ENCODE measurements around the gene LYG1. TPM values are rescaled to one million over a fixed set of nuclear protein-coding genes. Genes with fewer than 3 reads are reported as not detected.
"Not testable (repeated sequence)": the region's sequence is repeated elsewhere in the genome, so short reads cannot be mapped to it uniquely, and the experiment has no call there.

LYG1 gene
- polyA plus RNA-seq (ENCODE audit: insufficient read length in 3 of 3) = 1 to 10 TPM; 3.0 to 6.2 (median 3.6) TPM
- long read RNA-seq, donor 1 = 0 reads
- long read RNA-seq, donor 2 = 0 reads
- long read RNA-seq, donor 3 = 0 reads
- long read RNA-seq, donor 4 = 0 reads
- long read RNA-seq, donor 5 = 0 reads
- long read RNA-seq, donor 6 = 0 reads
- long read RNA-seq, donor 7 = 0 reads
- long read RNA-seq, donor 8 = 0 reads
- long read RNA-seq, donor 9 = 0 reads
- long read RNA-seq, donor 10 = 0 reads
- long read RNA-seq, donor 11, partial matches to known transcripts = 0 of 1 reads
- long read RNA-seq, donor 11, other reads (novel, unspliced or antisense) = 0 of 1 reads
- long read RNA-seq, donor 12, partial matches to known transcripts = 0 of 1 reads
- long read RNA-seq, donor 12, other reads (novel, unspliced or antisense) = 0 of 1 reads
- long read RNA-seq, donor 13 = 0 reads
- long read RNA-seq, donor 14 = 0 reads
- long read RNA-seq, donor 15 = 0 reads
- long read RNA-seq, donor 16 = 0 reads

- DNase-seq (ENCODE audit: extremely low read depth in 1 of 11, low read depth in 9 of 11, low spot score in 4 of 11) = not testable (repeated sequence)
Observed at GRCh38 chr2:99301097-99301496, at the start of gene LYG1. Gene LYG1 (minus strand): TSS chr2:99301197. CDS start chr2:99295670, 5,527 bp downstream.

- DNase-seq (ENCODE audit: extremely low read depth in 1 of 11, low read depth in 9 of 11, low spot score in 4 of 11) = no peak
Observed at GRCh38 chr2:99350194-99350593, 49.2 kb upstream of the LYG1 start.

GRCh38 chr2:99348173-99348572, 47.2 kb upstream of the LYG1 start:
- no peak for DNase-seq (ENCODE audit: extremely low read depth in 1 of 11, low read depth in 9 of 11, low spot score in 4 of 11)

- no peak for DNase-seq (ENCODE audit: extremely low read depth in 1 of 11, low read depth in 9 of 11, low spot score in 4 of 11)
Observed at GRCh38 chr2:99346218-99346617, 45.2 kb upstream of the LYG1 start.

GRCh38 chr2:99345446-99345845, 44.4 kb upstream of the LYG1 start:
- DNase-seq (ENCODE audit: extremely low read depth in 1 of 11, low read depth in 9 of 11, low spot score in 4 of 11) = not testable (repeated sequence)

GRCh38 chr2:99342536-99342935, 41.5 kb upstream of the LYG1 start:
- DNase-seq (ENCODE audit: extremely low read depth in 1 of 11, low read depth in 9 of 11, low spot score in 4 of 11) = no peak

GRCh38 chr2:99340669-99341236, 39.8 kb upstream of the LYG1 start:
- DNase-seq (ENCODE audit: extremely low read depth in 1 of 11, low read depth in 9 of 11, low spot score in 4 of 11) = no peak

GRCh38 chr2:99338029-99338585, 37.1 kb upstream of the LYG1 start:
- peak in 7 of 11 donors; percentile 1 to 22 (median 4) for DNase-seq (ENCODE audit: extremely low read depth in 1 of 11, low read depth in 9 of 11, low spot score in 4 of 11)

GRCh38 chr2:99337113-99338028, 36.4 kb upstream of the LYG1 start, which contains the start of gene EIF5B:
Gene EIF5B (plus strand): TSS chr2:99337389. CDS start chr2:99337555, 166 bp downstream.
- peak; percentile 87 to 96 (median 92) for DNase-seq (ENCODE audit: extremely low read depth in 1 of 11, low read depth in 9 of 11, low spot score in 4 of 11)

- peak in 2 of 11 donors; percentile 69 to 75 for DNase-seq (ENCODE audit: extremely low read depth in 1 of 11, low read depth in 9 of 11, low spot score in 4 of 11)
Observed at GRCh38 chr2:99336804-99337112, 35.8 kb upstream of the LYG1 start.

GRCh38 chr2:99335911-99336803, 35.2 kb upstream of the LYG1 start, which contains the start of gene TXNDC9:
Gene TXNDC9 (minus strand): TSS chr2:99336333. CDS start chr2:99333210, 3,123 bp downstream.
- peak; percentile 98 to 100 (median 100) for DNase-seq (ENCODE audit: extremely low read depth in 1 of 11, low read depth in 9 of 11, low spot score in 4 of 11)

GRCh38 chr2:99325384-99325783, 24.4 kb upstream of the LYG1 start:
- no peak for DNase-seq (ENCODE audit: extremely low read depth in 1 of 11, low read depth in 9 of 11, low spot score in 4 of 11)

- DNase-seq (ENCODE audit: extremely low read depth in 1 of 11, low read depth in 9 of 11, low spot score in 4 of 11) = not testable (repeated sequence)
Observed at GRCh38 chr2:99317873-99318200, 16.8 kb upstream of the LYG1 start.

GRCh38 chr2:99317161-99317872, 16.3 kb upstream of the LYG1 start:
- DNase-seq (ENCODE audit: extremely low read depth in 1 of 11, low read depth in 9 of 11, low spot score in 4 of 11) = peak in 1 of 11 donors; percentile 11

- no peak for DNase-seq (ENCODE audit: extremely low read depth in 1 of 11, low read depth in 9 of 11, low spot score in 4 of 11)
Observed at GRCh38 chr2:99299580-99299979, 1.4 kb downstream of the LYG1 start.

GRCh38 chr2:99297994-99298393, 3.0 kb downstream of the LYG1 start:
- no peak for DNase-seq (ENCODE audit: extremely low read depth in 1 of 11, low read depth in 9 of 11, low spot score in 4 of 11)

- DNase-seq (ENCODE audit: extremely low read depth in 1 of 11, low read depth in 9 of 11, low spot score in 4 of 11) = no peak
Observed at GRCh38 chr2:99285526-99285925, 15.5 kb downstream of the LYG1 start.
